ES-I3 (cell line): ENCODE measurements around the gene CDKN2AIPNL.
A peak's percentile ranks its signal among the peaks of the same experiment; 100 is the strongest.

Source experiments
- H3K36me3 ChIP-seq: 2 replicates; pipeline ENCODE4 v1.6.1; 2013; ENCODE audit warnings: mild to moderate bottlenecking, low read length, control low read depth, moderate library complexity; ENCODE audit not compliant: insufficient read depth
- H3K4me1 ChIP-seq: 2 replicates; pipeline ENCODE4 v1.6.1; 2013; ENCODE audit warnings: mild to moderate bottlenecking, control low read depth, low read length; ENCODE audit not compliant: insufficient read depth
- H3K9ac ChIP-seq: 2 replicates; pipeline ENCODE4 v1.6.1; 2013; ENCODE audit warnings: low read depth, mild to moderate bottlenecking, low read length, moderate library complexity
- H3K9me3 ChIP-seq: 2 replicates; pipeline ENCODE4 v1.6.1; 2013; ENCODE audit warnings: mild to moderate bottlenecking, low read length, moderate library complexity; ENCODE audit not compliant: control insufficient read depth, insufficient read depth

The CDKN2AIPNL gene, protein sequence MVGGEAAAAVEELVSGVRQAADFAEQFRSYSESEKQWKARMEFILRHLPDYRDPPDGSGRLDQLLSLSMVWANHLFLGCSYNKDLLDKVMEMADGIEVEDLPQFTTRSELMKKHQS

DNA sequence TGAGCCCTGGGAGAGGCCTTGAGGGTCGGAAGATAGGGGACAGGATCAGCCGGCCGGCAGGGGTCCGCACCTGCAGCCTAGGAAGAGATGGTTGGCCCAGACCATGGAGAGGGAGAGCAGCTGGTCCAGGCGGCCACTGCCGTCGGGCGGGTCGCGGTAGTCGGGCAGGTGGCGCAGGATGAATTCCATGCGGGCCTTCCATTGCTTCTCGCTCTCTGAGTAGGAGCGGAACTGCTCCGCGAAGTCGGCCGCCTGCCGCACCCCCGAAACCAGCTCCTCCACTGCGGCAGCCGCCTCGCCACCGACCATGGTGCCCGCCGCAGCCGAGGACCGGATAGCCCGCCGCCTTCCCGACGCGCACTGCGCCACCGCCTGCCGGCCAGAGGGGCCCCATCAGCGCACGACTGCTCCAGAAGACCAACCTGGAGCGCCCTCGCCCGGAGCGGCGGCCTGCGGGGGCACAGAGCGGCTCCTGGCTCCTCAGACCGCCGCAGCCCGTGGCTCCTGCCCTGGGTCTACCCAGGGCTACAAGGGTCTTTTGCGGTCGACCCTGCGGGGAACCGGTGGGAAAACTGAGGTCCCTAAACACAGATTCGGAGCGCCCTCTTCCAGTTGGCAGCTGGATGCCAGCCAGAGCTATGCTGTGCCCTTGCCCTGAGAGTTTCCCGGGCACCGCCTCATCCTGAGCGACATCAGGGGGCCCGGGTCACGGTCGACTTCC lies at the start of gene CDKN2AIPNL:
TSS of gene CDKN2AIPNL (minus strand) at position 336 of the 721 bp plus-strand sequence. CDS start at position 309, 27 bp downstream.
- no peaks in the 10 kb centered on the region for H3K9me3 ChIP-seq
- peak within 1 kb of the TSS; percentile 77 for H3K9ac ChIP-seq
- peaks cover 11% of the 10 kb centered on the region for H3K4me1 ChIP-seq
- no peaks in the 10 kb centered on the region; the same call in none of the 2 replicates for H3K36me3 ChIP-seq

DNA sequence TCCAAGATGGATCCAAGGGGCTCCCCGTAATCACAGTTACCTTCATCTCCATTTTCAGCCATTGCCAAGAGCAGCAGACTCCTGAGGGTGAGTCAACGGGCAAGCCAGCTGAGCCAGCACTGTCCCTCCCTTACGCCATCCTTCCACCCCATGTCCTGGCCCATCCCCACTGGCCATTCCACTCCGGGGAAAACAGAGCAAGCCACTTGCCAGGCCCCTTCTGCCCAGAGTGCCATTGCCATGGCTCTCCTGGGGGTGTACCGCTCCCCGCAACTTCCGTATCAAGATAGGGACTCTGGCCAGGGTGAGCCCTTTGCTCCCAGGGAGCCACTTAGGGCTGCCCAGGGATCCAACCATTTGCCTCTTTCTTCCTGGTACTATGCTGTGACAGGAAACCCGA lies 48.9 kb upstream of the CDKN2AIPNL start:
- Histone ChIP-seq H3K9me3 (no peaks in the 10 kb centered on the region), H3K9ac (no peak overlapping the region), H3K4me1 (no peaks in the 10 kb centered on the region), H3K36me3 (no peaks in the 10 kb centered on the region)

DNA sequence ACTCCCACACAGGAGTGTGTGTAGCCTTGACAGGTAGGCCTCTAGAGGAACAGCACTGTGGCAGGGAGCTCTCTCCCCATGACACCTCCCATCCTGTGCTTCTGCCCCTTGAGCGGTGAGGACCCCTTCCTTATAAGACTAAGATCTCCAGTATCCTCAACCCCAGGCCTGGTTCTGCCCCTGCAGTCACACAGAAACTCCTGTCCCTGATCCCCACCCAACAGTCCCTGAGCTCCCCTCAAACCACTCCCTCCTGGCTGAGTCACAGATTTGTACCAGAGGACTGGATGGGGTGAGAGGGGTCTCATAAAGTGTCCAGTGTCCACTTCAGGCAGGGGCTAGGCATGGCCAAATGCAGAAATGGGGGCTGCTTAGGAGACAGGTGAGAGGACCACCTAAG lies 47.8 kb upstream of the CDKN2AIPNL start:
- Histone ChIP-seq H3K9ac (no peak overlapping the region), H3K9me3 (no peaks in the 10 kb centered on the region), H3K4me1 (no peaks in the 10 kb centered on the region), H3K36me3 (no peaks in the 10 kb centered on the region)

DNA sequence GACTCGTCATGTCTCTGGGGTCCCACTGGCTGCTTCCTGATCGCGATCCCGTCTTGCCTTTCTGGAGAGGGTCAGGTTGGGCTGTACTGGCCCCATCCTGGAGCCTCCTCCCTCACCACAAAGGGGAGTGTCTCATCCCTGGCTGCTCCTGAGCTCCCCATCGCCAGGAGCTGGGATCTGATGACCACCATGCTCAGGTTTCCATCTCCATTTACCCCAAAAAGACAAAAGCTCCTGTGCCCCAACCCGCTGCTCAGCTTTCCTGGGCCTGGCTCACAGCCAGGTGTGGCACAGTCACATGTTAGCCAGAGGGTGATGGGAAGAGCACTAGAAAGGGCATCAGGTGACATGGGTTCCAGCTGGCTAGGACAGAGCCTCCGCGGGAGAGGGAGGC lies 47.3 kb upstream of the CDKN2AIPNL start:
- Histone ChIP-seq H3K4me1 (no peaks in the 10 kb centered on the region), H3K36me3 (no peaks in the 10 kb centered on the region), H3K9ac (no peak overlapping the region), H3K9me3 (no peaks in the 10 kb centered on the region)

DNA sequence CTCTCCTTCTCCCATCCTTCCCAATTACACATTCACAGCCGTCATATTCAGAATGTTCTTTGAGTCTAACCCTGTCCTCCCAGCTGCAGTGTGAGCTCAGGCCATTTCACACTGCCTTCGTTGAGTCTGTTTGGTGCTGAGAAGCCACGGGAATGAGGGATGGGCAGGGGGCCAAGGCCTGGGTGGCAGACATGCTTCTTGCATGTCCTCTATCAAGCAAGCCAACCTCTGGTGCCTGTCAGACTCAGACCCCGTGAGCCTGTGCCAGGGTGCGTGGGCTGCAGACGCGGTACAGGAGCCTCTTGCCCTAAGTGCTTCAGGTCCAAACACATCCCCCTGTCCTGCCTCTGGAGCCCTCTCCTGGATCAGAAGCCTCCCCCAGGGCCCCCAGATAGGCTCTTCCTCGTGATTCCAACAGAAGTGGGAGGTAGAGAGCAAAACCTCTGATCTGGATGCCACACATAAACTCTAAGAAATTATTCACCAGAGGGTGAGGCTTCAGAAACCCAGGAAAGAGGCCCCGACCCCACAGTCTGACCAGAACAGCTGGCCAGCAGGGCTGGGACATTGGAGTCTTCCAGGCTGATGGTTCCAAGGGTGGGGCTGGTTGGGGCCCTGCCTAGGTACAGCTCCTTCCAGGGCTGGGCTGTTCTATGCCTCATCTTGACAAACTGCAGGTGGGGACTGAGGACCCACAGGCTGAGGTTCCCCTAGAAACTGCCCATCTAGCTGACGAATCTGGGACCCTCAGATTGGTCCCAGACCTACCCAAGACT lies 46.7 kb upstream of the CDKN2AIPNL start:
- no peak overlapping the region for H3K9ac ChIP-seq
- no peaks in the 10 kb centered on the region for H3K9me3 ChIP-seq
- no peaks in the 10 kb centered on the region for H3K36me3 ChIP-seq
- no peaks in the 10 kb centered on the region for H3K4me1 ChIP-seq

DNA sequence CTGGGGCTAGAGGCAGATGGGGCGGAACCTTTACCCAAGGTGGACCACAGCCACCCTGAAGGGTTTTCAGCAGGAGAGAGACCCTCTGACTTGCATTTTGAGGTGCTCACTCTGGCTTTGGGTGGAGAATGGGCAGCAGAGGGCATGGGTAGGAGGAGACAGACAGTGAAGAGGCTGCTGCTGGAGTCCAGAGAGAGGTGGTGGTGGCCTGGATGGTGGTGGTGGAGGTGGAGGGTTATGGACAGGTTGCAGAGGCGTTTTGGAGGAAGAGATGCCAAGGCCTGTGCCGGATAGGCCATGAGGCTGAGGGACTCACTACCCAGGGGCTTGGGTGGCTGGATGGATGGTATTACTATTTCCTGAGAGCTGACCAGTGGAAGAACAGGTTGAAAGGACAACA lies 46.1 kb upstream of the CDKN2AIPNL start:
- no peak overlapping the region for H3K9ac ChIP-seq
- no peaks in the 10 kb centered on the region for H3K4me1 ChIP-seq
- H3K9me3 ChIP-seq = no peaks in the 10 kb centered on the region
- H3K36me3 ChIP-seq = no peaks in the 10 kb centered on the region

DNA sequence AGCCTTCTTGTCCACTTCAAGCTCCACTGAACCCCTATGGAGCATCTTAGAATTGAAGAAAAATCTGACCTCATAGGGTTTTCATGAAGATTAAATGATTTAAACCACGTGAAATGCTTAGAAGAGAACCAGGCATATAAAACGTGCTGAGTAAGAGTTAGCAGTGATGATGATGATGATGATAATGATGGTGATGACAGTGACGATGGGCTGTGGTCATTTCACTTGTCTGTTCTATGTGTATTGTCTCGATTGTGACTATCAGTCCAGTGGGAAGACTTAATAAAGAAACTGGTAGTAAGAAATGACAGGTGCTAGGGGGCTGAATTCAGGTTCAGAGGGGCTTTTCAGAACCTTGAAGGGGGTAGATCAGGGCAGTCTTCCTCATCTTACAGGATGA lies 45.1 kb upstream of the CDKN2AIPNL start:
- Histone ChIP-seq H3K9ac (no peak overlapping the region), H3K9me3 (no peaks in the 10 kb centered on the region), H3K4me1 (peaks cover 5% of the 10 kb centered on the region; the same call in 1 of the 2 replicates), H3K36me3 (no peaks in the 10 kb centered on the region)

DNA sequence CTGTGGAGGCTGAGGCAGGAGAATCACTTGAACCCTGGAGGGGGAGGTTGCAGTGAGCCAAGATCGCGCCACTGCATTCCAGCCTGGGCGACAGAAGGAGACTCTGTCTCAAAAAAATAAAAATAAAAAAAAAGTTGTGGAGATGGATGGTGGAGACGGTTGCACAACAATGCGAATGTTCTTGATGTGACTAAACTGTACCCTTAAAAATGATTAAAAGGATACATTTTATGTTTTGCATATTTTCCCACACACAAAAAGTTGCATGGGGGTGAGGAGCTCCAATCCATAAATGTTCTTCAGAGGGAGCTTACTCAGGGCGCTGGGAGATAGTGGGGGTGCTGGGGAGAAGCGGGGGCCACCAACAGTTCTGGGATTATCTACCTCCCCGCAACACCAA lies 43.8 kb upstream of the CDKN2AIPNL start:
- Histone ChIP-seq H3K9ac (no peak overlapping the region), H3K4me1 (peaks cover 5% of the 10 kb centered on the region; the same call in 1 of the 2 replicates), H3K9me3 (no peaks in the 10 kb centered on the region), H3K36me3 (no peaks in the 10 kb centered on the region)

DNA sequence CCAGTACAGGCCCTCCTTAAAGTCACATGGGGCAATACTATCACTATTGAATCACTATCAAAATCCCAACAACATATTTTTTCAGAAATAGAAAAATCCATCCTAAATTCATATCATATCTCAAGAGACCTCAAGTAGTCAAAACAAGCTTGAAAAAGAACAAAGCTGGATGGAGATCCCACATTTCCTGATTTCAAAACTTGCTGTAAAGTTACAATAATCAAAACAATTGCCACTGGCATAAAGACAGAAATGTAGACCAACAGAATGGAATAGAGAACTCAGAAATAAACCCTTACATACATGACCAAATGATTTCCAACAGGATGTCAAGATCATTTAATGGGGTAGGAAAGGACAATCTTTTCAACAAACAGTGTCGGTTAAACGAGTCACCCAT lies 41.3 kb upstream of the CDKN2AIPNL start:
- Histone ChIP-seq H3K9me3 (no peaks in the 10 kb centered on the region), H3K9ac (no peak overlapping the region), H3K4me1 (peaks cover 5% of the 10 kb centered on the region; the same call in 1 of the 2 replicates), H3K36me3 (no peaks in the 10 kb centered on the region)

DNA sequence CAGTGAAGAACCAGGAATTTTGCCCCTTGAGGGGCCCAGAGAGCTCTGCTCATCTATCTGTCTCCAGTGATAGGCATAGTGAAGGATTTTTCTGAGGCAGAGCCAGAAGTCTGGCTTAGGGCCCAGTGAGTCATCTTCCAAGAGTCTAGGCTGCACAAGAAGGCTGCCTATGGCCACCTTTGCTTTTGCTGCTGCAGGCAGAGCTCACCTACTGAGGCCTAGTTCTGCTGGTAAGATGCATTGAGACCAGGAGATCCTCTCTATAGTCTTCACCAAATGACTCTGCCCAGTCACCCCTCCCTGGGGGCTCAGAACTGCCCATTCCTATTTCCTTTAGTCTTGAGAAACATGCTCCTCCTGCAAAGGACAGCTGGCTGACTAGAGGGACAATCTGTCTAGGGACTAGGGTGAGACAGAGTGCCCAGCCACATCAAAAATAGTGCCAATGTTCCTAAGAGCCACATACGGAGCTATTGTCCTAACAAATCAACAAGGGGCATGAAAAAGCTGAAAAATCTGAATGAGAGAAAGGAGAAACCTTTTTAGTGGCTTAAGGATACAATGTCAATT lies 40.3 kb upstream of the CDKN2AIPNL start:
- Histone ChIP-seq H3K9ac (no peak overlapping the region), H3K4me1 (peaks cover 8% of the 10 kb centered on the region), H3K36me3 (no peaks in the 10 kb centered on the region), H3K9me3 (no peaks in the 10 kb centered on the region)

DNA sequence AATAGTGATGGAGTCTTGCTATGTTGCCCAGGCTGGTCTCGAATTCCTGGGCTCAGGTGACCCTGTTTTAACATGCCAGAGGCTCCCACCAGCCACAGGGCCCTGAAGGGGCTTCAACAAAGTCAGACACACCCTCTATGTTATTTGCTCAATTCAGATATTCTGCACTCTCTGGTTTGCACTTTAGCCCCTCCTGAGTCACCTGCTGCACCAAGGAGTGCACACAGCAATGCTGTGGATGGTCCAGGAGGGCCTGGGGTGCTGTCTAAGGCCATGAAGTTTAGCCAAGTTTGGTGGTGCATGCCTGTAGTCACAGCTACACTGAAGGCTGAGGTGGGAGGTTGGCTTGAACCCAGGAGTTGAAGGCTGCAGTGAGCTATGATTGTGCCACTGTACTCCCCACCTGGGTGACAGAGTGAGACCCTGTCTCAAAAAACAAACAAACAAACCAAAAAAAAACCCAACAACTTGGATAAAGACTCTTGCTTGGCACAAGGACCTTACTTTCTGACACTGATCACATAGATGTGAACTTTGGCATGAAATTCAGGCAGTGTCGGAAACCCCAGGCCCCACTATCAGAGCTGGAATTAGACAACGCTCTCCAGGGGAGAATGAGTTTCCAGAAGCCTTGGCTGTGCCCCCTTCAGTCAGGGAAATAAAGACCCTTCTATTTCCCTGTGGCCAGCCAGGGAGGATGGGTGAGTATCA lies 39.7 kb upstream of the CDKN2AIPNL start:
- H3K36me3 ChIP-seq = no peaks in the 10 kb centered on the region
- H3K4me1 ChIP-seq = peaks cover 8% of the 10 kb centered on the region
- H3K9me3 ChIP-seq = no peaks in the 10 kb centered on the region
- H3K9ac ChIP-seq = no peak overlapping the region

DNA sequence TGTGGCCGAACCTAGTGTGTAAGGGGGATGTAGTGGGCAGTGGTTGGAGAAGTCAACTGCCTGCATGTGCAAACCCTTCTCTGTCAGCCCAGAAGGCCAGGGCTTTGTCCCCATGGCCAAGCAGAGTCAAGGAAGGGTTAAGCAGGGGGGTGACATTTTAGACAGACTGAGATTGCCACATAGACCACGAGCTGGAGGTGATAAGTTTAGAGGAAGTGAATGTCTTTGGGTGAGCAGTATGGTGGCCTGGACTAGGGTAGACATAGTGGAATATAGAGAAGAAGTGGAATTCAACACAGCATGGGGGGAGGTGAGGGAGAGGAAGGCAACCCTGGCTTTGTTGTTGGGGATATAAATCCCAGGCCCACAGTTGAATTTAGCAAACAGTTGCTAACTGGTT lies 38.7 kb upstream of the CDKN2AIPNL start:
- H3K4me1 ChIP-seq = peaks cover 8% of the 10 kb centered on the region
- no peaks in the 10 kb centered on the region for H3K9me3 ChIP-seq
- no peak overlapping the region for H3K9ac ChIP-seq
- H3K36me3 ChIP-seq = no peaks in the 10 kb centered on the region

DNA sequence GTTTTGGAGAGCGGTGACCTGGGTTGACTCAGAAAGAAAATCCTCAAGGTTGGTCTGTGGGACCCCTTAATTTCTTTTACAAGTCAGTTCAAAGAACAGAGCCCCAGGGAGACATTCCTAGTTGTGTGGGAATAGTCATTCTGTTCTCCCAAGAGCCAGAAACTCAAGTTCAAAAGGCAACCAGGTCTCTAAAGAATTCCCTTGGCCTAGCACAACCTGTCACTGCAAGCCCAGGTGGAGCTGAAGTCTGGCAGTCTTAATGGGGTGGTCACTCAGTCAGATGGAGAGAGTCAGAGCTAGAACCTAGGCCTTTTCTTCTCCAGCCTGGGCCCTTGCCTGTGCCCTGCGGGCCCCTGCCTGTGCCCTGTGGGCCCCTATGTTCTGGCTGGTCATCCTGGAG lies 37.5 kb upstream of the CDKN2AIPNL start:
- H3K9me3 ChIP-seq = no peaks in the 10 kb centered on the region

More for the DNA sequence above, 37.5 kb upstream of the CDKN2AIPNL start:
- Histone ChIP-seq H3K4me1 (peaks cover 8% of the 10 kb centered on the region), H3K36me3 (no peaks in the 10 kb centered on the region), H3K9ac (no peak overlapping the region)
